Measurements from ENCODE around the gene PPM1L.
"Not testable (repeated sequence)": the region's sequence is repeated elsewhere in the genome, so short reads cannot be mapped to it uniquely, and the experiment has no call there.

Gene PPM1L

DNA sequence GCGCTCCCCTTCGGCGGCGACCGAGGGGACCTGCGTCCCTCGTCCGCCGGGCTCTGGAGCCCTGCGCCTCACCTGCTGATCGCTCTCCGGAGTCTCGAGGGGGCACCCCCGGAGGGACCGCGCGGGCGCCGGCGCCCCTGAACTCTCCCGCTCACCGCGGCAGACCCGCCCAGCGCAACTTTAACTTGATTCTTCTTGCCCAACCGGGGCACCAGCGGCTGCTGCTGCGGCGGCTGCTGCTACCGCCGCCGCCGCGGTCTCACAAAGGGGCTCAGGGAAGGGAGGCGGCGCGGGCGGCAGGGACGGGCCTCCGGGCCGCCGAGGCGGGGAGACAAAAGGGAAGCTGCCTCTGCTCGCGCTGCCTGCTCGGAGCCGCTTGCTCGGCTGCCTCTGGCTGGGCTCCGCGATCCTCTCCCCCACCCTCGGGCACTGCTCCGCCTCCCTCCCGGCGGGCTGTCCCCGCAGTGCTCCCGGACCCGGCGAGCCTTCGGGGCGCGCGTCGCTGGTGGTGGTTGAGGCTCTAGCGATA lies at the start of gene PPM1L:
TSS of gene PPM1L (plus strand) at position 456 of the 529 bp plus-strand sequence.
- DNase-seq: peak; percentile 67

DNA sequence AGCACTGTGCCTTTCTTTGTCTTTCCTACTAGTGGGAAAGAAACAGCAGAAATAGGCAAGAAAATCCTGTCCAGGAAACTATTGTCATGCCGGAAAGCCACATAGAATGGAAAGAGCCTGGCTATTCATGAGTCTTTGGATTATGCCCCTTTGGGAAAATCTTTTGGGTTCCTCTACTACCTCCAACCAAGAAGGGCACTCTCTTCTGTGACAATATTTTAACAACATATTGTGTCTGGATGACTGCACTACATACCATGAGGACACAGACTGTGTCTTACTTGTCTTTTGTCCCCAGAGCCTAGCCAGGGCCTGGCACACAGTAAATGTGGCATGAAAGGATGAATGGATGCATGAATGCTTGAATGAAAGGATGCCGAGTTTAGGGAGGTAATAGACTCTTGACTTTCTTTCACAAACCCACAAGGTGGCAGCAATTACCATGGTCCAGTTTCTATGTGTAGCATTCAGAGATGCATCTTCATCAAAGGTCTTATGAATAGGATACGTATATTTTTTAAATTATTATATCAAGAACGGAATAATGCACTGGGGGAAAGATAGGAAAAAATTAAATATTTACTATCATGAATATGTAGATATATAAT lies 48.7 kb upstream of the PPM1L start:
- peak; percentile 62 for DNase-seq

DNA sequence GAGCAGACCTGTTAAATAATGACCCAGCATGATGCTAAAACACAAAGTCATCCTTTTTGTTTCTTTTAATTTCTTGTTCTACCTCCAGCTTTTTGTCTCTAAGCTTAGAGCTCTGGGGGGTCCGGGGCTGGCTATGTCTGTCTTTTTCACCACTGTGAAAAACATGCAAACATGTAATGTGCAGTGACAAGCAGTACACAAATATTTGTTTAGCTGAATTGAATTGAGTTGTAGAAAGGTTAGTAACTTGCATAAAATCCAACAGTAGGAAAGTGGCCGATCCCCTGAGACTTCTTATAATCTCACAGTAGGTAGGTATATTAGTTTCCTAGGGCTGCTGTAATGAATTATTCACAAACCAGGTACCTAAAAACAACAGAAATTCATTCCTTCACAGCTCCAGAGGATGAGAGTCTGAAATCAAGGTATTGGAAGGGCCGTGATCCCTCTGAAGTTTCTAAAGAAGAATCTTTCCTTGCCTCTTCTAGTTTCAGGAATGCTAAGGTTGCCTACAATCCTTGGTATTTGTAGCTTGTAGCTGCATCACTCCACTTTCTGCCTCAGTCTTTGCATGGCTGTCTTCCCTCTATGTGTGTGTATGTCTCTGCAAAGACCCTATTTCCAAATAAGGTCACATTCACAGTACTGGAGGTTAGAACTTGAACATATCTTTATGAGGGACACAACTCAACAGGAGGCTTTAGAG lies 46.4 kb upstream of the PPM1L start:
- DNase-seq: no peak

DNA sequence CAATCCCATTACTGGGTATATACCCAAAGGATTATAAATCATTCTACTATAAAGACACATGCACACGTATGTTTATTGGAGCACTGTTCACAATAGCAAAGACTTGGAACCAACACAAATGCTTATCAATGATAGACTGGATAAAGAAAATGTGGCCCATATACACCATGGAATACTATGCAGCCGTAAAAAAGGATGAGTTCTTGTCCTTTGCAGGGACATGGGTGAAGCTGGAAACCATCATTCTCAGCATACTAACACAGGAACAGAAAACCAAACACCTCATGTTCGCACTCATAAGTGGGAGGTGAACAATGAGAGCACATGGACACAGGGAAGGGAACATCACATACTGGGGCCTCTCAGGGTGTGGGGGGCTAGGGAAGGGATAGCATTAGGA lies 42.9 kb upstream of the PPM1L start:
- not testable (repeated sequence) for DNase-seq

DNA sequence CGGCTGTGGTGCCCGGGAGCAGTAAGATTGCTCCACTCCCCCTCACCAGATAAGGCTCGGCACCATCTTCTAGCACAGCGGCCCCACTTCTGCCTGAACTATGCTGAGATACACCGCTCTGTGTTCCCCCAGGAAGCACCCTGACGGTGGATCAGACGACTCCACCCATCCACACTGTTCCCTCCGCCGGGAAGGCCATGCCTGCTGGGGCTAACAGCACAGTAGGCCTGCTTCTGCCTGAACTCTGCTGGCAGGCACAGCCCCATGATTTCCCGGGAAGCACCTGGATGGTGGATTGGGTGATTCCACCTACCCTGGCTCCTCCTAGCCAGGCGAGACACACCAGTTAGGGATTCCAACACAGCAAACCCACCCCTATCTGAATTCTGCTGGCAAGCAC lies 36.3 kb upstream of the PPM1L start:
- no peak for DNase-seq

DNA sequence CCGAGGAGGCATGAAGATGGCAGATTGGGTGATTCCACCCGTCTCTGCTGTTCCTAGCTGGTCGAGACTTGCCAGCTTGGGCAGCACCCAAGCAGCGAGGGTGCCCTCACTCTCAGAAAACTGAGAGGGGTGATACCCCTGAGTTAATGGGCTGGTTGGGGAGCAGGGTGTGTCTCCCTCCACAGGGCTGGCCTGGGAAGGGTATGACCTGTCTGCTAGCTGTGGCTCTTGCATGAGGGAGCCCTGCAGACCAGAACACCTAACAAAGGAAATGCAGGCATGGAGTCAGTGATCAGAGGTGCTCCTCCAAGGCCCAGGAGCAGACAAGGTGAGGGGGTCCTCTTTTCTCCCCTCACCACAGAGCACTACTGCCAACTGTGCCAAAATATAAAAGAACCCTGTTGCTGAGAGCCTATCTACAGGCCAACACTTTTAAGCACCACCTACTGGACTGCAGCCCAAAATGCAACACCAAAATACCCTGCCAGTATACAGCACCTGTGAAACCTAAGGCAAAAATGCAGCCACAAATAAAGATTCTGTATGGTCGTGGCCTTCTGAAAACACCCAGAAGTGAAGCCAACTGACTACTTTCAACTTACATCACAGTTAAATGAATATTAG lies 35.8 kb upstream of the PPM1L start:
- no peak for DNase-seq

DNA sequence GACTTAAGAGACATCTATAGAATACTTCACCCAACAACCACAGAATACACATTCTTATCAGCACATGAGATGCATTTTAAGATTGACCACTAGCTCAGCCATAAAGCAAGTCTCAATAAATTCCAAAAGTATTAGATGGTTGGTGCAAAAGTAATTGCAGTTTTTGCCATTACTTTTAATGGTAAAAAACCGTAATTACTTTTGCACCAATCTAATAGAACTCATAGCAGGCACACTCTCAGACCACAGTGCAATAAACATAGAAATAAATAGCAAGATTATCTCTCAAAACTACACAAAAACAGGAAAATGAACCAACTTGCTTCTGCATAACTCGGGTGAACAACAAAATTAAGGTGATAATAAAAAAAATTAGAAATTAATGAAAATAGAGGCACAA lies 33.7 kb upstream of the PPM1L start:
- DNase-seq: no peak

DNA sequence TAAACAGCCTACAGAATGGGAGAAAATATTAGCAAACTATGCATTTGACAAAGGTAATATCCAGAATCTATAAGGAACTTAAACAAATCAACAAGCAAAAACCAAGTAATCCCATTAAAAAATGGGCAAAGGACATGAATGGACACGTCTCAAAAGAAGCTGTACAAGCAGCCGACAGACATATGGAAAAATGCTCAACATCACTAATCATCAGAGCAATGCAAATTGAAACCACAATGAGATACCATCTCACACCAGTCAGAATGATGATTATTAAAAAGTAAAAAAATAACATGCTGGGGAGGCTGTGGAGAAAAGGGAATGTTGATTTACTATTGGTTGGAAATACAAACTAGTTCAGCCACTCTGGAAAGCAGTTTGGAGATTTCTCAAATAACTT lies 30.7 kb upstream of the PPM1L start:
- DNase-seq: no peak

DNA sequence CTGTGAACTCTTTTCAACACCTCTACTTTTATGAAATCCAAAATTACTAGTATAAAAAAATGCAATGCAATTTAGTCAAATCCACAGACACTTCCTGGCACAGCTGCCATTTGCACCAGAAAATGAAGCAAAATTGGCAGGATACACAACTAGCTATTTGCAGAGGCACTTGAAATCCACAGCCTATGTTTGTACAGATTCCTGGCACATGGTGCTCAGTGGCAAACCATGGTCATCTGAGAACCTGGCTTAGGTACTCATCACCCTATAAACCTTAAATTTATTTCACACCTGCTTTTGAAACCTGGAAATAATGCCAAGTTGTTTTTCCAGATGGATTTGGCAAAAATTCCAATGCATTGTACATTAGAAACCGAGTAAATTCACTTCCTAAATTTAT lies 20.2 kb upstream of the PPM1L start:
- peak; percentile 84 for DNase-seq

DNA sequence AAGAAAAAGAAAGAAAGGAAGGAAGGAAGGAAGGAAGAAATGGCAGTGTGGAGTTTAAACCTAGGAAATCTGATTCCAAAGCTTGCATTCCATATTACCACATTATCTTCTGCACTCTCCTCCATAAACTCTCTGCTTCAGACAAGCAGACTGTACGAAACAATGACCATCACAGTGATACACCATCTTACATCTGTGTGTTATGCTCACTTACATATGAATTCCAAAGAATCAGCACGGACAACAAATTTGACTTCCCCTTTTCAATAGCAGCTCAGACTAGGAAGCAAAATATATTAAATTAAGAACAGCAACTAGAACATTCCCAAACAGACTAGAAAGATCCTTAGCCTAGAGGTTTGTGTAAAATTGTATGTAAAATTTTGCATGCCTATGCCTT lies 18.0 kb upstream of the PPM1L start:
- DNase-seq: no peak

DNA sequence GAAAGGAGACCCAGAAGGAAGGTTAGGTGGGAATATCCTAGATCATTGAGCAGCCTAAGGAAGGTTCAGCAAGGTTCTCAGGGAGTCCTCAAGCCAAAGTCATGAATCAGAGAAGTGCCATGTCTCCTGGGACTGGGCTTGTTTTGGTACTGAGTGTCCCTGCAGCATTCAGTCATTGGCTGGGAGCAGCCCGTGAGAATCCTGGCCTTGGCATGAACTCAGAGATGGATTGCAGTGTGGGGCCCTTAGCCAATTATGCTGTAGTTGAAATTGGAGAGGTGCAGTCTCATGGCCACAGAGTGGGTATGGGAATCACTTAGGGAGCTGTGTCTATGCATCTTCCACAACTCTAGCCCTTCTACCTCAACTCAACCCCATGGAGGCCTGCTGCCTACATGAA lies 17.0 kb upstream of the PPM1L start:
- no peak for DNase-seq

DNA sequence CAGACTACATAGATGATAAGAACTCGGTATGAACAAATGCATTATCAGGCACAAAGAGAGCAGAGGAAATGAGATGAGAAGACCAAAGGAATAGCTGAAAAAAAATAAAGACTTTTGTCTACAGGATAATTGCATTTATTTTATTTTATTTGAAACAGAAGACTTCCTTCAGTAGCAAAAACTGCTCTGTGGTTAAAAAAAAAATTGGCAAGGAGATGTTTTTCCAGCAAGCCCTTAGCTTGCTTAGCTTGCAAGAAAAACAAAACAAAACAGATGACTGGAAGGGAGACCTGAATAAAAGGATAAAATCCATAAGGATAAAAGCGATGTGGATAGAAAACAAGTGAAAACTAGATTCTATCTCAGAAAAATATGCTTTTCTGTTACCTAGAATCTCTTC lies 9.1 kb upstream of the PPM1L start:
- DNase-seq: no peak

DNA sequence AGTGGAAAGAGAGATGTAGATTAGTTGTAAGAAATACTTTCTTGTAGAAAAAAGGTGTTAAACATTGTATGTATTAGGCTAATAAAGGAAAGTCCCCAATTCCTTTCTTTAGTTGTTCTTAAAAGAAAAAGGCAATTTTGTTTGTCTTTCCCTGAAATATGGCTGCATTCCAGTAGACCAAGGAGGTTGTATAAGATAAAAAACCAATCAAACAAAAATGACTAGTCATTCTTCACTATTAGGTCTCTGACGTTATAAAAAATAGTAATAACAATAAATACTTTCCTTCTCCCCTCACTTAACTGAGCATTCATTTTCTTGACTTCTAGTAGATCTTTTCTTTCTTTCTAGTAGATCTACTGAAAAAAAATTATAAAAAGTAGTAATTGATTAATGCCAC lies 8.6 kb upstream of the PPM1L start:
- DNase-seq: no peak

DNA sequence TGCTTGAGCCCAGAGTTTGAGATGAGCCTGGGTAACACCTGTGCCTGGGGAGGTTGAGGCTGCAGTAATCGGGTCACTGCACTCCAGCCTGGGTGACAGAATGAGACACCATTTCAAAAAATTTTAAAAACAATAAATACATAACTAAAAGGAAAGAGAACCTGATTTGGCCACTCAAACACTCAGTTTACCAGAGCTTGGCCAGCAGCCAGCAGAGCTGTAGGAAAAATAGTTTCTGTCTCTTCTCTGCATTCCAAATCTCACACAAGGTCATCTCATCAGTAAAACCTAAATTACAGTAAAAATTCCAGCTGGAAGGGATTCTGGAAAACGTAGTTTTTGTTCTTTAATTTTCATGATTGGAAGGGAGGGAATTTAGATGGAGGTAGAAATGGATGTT lies 7.8 kb upstream of the PPM1L start:
- DNase-seq: no peak

DNA sequence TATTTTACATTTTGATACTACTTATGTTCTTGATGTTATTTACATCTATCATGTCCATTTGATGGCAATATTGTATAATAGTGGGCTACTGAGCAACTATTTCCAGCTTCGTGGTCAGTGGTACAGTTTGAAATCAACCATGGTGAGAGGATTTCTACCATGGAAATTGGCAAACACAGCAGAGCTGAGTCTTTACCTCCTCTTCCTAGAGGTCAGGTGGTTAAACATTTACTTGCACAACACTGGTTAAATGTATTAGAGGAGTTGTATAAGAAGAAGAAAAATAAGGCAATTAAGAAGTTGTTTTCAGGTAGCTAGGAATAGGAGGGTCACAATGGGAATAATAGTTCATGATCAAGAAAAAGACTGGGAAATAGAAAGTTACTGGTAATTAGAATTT lies 7.2 kb upstream of the PPM1L start:
- no peak for DNase-seq

DNA sequence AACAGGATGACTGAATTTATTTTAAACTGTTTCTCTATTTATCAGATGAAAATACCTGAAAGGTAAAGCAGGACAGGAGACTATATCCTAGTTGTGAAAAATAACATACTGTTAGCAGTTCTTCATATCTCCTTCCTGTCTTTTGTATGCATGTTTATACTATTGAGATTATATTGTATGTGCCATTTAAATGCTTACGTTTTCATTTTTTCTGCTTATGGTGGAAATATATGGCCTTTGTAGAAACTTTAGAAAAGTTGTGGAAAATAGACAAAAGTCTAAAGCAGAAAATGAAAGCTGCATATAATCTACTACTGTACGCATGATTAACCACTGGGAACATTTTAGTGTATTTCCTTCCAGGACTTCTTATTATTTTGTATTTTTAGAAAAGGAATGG lies 2.1 kb upstream of the PPM1L start:
- no peak for DNase-seq

DNA sequence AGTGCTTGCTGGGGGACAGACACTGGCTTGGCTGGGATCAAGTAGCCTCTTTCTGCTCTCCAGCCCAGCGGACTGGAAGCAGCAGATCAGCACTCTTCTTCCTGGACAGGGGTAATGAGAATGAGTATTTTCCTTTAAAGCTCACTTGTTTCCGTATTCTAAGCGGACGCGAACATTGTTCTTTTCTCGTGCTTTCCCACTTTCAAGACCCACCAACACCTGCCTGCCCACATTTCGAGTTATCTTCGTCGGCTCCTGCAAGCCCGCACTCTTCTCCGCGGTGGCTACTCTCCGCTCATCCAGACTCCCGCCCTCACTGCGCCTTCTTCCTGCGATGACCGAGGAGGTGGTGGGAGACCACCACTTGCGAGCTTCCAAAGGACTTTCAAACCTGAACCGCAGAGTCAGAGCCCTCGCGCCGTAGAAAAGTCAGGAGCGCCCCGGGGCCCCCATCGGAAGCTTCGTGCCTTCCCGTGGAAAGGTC lies 1.6 kb upstream of the PPM1L start:
- peak; percentile 46 for DNase-seq

DNA sequence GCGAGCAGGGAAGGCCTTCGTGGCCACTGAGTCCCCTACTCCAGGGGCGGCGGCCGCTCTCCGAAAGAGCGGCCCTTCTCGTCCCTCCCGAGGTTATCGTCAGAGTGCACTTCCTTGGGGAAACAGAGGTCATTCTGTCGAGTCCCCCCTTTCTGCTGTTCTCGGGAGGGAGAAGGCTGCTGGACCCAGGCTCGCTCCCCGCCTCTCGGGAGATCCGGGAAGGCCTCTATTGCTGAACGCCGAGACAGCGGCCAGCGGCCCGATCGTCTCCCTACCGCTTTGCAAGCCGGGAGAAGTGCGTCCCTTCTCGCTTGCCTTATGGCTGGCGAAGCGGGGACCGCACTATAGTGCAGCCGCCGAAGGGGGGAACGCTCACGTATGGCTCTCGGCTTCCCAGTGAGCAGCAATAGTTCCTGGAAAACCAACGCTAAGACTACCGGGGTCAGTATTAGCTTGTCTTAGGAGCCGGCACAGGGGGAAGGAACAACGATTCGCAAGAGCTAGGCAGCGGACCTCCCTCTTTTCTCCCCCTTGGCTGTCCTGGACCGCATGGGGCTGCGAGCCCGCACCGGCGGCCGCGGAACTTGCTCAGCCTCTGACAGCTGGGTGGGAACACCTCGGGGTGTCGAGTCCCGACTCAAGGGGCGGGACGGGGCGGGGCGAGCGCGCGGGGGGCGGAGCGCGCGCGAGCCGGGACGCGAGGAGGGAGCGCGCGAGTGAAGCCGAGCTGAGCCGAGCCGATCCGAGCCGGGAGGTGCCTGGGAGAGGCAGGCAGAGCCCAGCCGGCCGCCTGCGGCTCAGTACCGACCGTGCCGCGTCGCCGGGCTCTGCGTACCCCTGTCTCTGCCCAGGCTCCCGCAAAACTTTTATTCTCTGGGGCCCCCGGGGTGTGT lies 930 bp upstream of the PPM1L start:
- peak; percentile 97 for DNase-seq

DNA sequence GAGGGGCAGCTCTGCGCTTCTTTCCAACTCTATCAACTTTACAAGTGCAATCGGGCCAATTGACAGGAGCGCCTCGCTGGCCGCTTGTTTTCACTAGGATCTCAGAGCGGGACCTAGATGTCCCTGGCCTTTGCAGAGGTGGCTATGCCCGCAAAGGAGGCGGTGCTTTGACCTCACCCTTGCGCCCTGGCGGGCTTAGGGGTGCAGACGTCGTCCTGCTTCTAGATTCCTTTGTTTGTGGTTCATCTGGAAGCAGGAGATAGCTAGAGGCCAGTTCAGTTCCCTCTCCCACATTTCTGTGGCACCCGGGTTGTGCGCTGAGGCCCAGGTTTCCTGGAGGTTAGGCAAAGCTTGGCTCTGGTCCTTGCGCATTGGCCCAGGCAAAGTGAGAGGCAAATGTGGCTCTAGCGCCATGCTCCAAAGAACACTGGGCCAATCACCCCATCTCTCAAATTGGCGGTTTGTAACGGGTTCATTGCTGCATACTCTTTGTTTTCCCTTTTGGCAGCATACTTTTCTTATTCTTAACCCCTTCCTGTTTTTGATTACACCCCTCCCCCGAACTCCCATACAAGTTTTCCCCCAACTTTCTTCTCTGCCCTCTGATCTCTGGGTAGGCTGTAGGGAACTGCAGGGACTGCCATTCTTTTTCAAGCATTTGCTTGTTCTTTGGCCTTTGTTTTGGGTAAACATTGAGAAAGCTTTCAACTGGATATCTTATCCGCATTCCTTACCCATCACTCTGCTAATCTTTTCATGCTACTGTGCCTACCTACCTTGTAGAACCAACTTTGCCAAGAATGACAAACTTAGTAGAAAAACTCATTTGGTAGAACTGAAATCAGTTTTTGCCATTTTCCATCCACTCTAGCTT lies 1.4 kb downstream of the PPM1L start:
- DNase-seq: no peak

DNA sequence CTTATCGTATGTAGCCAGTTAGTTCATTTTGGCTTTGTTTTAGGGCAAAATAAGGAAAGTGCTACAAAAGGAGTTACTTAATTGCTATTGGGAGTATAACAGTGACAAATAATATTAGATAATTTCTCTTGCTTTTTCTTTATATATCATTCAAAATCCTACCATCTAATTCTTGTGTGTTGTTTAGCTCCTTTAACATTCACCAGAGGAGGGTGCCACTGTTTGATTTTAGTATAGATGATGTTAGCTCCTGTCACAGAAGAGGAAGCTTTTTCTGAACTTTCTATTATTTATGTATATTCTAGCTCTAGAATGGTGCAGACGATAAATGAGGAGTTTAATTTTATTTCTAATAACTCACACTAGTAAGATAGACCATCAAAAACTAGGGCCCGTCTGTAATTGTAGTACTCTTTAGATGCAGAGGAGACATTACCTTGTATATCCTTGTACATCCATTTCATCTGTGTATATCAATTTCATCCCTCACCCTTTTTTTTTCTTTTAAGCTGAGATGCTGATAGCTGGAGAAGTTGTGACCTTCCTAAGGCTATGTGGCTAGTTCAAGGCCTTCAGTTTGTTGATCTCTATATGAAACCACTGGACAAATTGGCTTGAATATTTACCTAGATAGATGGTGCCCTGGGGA lies 3.0 kb downstream of the PPM1L start:
- DNase-seq: no peak

DNA sequence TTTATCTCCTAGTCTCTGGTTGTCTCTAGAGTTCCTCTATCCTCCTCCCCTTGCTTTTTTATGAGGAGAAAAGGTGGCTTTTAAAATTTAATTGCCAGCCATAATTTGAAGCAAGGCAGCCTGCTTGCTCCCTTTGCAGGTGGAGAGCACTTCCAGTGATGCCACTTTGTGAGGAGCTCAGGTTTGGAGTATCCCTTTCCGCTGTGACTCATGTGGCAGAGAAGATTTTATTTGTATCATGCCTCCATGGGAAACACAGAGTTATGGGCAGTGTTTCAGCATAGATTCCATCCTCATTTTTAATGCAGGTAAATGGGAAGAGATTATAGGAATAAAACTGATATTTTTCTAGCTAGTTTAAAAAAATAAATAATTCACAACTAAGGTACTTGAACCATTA lies 7.0 kb downstream of the PPM1L start:
- no peak for DNase-seq

DNA sequence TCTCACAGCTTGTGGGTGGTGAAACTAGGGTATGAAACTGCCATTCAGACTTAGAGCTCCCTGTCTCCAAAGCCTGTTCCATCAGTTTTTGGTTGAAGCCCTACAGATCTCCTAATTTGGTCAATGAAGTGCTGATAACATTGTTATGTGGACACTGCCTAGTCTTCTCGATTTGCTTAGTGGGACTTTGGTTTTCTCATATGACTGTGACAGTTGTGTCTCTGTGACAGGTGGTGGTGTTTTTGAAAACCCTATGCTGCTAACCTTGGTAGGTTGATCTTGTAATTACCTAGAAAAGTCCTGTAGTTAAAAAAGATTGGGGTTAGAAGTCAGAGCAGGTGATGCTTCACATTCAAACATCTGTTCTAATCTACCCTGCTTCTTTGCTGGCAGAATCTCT lies 9.2 kb downstream of the PPM1L start:
- no peak for DNase-seq

Measured in NCI-H774 (cell line).